GM23338 (cell line): ENCODE results near the gene PLEKHS1. TPM values are rescaled to one million over a fixed set of nuclear protein-coding genes. Genes with fewer than 3 reads are reported as not detected.

Source experiments
- ATAC-seq: fragments of 200-7000 bp; cut with Tn5 transposase; 3 replicates; pipeline ENCODE4 v1.9.1; 2020
- DNase-seq: peaks from one replicate; pipeline ENCODE4 v3.0.0-alpha.2; 2015; ENCODE audit warnings: low spot score
- H2AFZ ChIP-seq: fragments of 200-600 bp; sonication (generic); 2 replicates; pipeline ENCODE4 v1.8.0; 2016; ENCODE audit warnings: antibody characterized with exemption, mild to moderate bottlenecking, moderate library complexity
- H3F3A ChIP-seq: fragments of 200-600 bp; sonication (generic); replicated peaks from 2 replicates; pipeline ENCODE4 v1.8.0; 2017; ENCODE audit warnings: antibody characterized with exemption, mixed run types, low read depth
- H3K27ac ChIP-seq: fragments of 200-600 bp; sonication (generic); 2 replicates; pipeline ENCODE4 v1.6.1; 2016; ENCODE audit warnings: low read depth
- H3K27me3 ChIP-seq: fragments of 200-600 bp; sonication (generic); 2 replicates; pipeline ENCODE4 v1.8.0; 2016; ENCODE audit warnings: mild to moderate bottlenecking, mixed run types, moderate library complexity; ENCODE audit not compliant: insufficient read depth
- H3K36me3 ChIP-seq: fragments of 200-600 bp; sonication (generic); 2 replicates; pipeline ENCODE4 v1.8.0; 2016; ENCODE audit warnings: mild to moderate bottlenecking; ENCODE audit not compliant: insufficient read depth
- H3K4me1 ChIP-seq: fragments of 200-600 bp; sonication (generic); 2 replicates; pipeline ENCODE4 v1.8.0; 2016; ENCODE audit warnings: mild to moderate bottlenecking, moderate library complexity; ENCODE audit not compliant: insufficient read depth
- H3K4me2 ChIP-seq: fragments of 200-600 bp; sonication (generic); 2 replicates; pipeline ENCODE4 v1.7.1; 2017; ENCODE audit warnings: mixed run types
- H3K4me3 ChIP-seq: fragments of 200-600 bp; sonication (generic); 2 replicates; pipeline ENCODE4 v1.6.1; 2016; ENCODE audit warnings: mixed run types
- H3K79me2 ChIP-seq: fragments of 200-600 bp; sonication (generic); replicated peaks from 2 replicates; pipeline ENCODE4 v1.8.0; 2017; ENCODE audit warnings: mild to moderate bottlenecking; ENCODE audit not compliant: insufficient read depth
- H3K9me2 ChIP-seq: fragments of 200-600 bp; sonication (generic); 2 replicates; pipeline ENCODE4 v1.8.0; 2017; ENCODE audit not compliant: insufficient read depth
- H4K20me1 ChIP-seq: fragments of 200-600 bp; sonication (generic); replicated peaks from 2 replicates; pipeline ENCODE4 v1.8.0; 2017; ENCODE audit warnings: mild to moderate bottlenecking; ENCODE audit not compliant: insufficient read depth
- H3K27ac Mint-ChIP-seq: 2 replicates; pipeline ENCODE4 v1.8.0; 2020; ENCODE audit warnings: inconsistent platforms, mild to moderate bottlenecking, moderate library complexity, mixed read lengths
- H3K27me3 Mint-ChIP-seq: 3 replicates; pipeline ENCODE4 v1.8.0; 2022; ENCODE audit warnings: low read depth, mild to moderate bottlenecking, moderate library complexity, mixed read lengths, inconsistent platforms; ENCODE audit not compliant: insufficient read depth, poor library complexity
- H3K36me3 Mint-ChIP-seq: 3 replicates; pipeline ENCODE4 v1.8.0; 2021; ENCODE audit warnings: low read depth, mild to moderate bottlenecking, inconsistent platforms, moderate library complexity, mixed read lengths
- H3K4me1 Mint-ChIP-seq: 3 replicates; pipeline ENCODE4 v1.8.0; 2020; ENCODE audit warnings: mild to moderate bottlenecking, inconsistent platforms, mixed read lengths
- H3K4me3 Mint-ChIP-seq: 3 replicates; pipeline ENCODE4 v1.8.0; 2021; ENCODE audit warnings: moderate library complexity, mild to moderate bottlenecking, inconsistent platforms, mixed read lengths
- H3K9me3 Mint-ChIP-seq: 3 replicates; pipeline ENCODE4 v1.8.0; 2020; ENCODE audit warnings: moderate library complexity, mild to moderate bottlenecking, inconsistent platforms, mixed read lengths
- REST ChIP-seq: IDR thresholded peaks from one replicate; pipeline ENCODE4 v1.6.1; 2018; ENCODE audit warnings: antibody characterized with exemption; ENCODE audit not compliant: unreplicated experiment
- ZNF114 ChIP-seq: fragments of 250-450 bp; sonication (Bioruptor Pico); IDR thresholded peaks from 2 replicates; pipeline ENCODE4 v1.5.0; 2020; ENCODE audit warnings: mild to moderate bottlenecking, moderate library complexity
- ZNF331 ChIP-seq: fragments of 250-450 bp; sonication (Bioruptor Pico); IDR thresholded peaks from 2 replicates; pipeline ENCODE4 v1.5.0; 2020; ENCODE audit warnings: low read depth, mild to moderate bottlenecking, moderate library complexity
- ZNF462 ChIP-seq: fragments of 250-450 bp; sonication (Bioruptor Pico); IDR thresholded peaks from 2 replicates; pipeline ENCODE4 v1.5.0; 2020; ENCODE audit warnings: mild to moderate bottlenecking, moderate library complexity
- polyA plus RNA-seq: library from polyadenylated mRNA; unstranded; fragments of >200 nt; fragmentation: Nextera tagmentation; extraction: Ambion mirVana; gene quantifications from 2 replicates; pipeline ENCODE4 v1.2.1, GENCODE V29; 2016
- total RNA-seq: library from RNA; depleted of rRNA; stranded (reverse); fragments of >200 nt; shearing (Covaris generic); gene quantifications from 2 replicates; pipeline ENCODE4 v1.2.3, GENCODE V29; 2014

PLEKHS1 gene
- total and polyA plus RNA-seq, 2 experiments from 2014 or later = not detected

- no peak for TF ChIP-seq ZNF462 (CRISPR knock-in tag)
These were observed 38.5 kb upstream of the PLEKHS1 start (continued) for GRCh38 chr10:113712755-113713639.

- Histone ChIP-seq H3K4me3 (no peak overlapping the region), H4K20me1 (no peaks in the 10 kb centered on the region), H3K27me3 (no peaks in the 10 kb centered on the region), H2AFZ (no peak overlapping the region), H3F3A (no peaks in the 10 kb centered on the region), H3K36me3 (no peaks in the 10 kb centered on the region), H3K79me2 (no peaks in the 10 kb centered on the region), H3K27ac (no peak overlapping the region), H3K4me2 (no peak overlapping the region), H3K9me2 (no peaks in the 10 kb centered on the region), H3K4me1 (peaks cover 31% of the 10 kb centered on the region)
- Mint-ChIP-seq H3K36me3 (peaks cover 3% of the 10 kb centered on the region; the same call in 1 of the 3 replicates), H3K9me3 (no peaks in the 10 kb centered on the region), H3K27me3 (peaks cover 4% of the 10 kb centered on the region), H3K4me1 (peaks cover 46% of the 10 kb centered on the region), H3K4me3 (no peak overlapping the region), H3K27ac (no peak overlapping the region)
- ATAC-seq = no peak
- no peak for DNase-seq
- TF ChIP-seq REST (no peak), ZNF114 (CRISPR knock-in tag) (no peak), ZNF462 (CRISPR knock-in tag) (no peak), ZNF331 (CRISPR knock-in tag) (no peak)
These were observed 37.9 kb upstream of the PLEKHS1 start for GRCh38 chr10:113713640-113713982.
